WTC11 (cell line): ENCODE data around the gene TMEM269. TPM values are rescaled to one million over a fixed set of nuclear protein-coding genes. Genes with fewer than 3 reads are reported as not detected.

ENCODE experiments used
- ATAC-seq: fragments of 200-7000 bp; cut with Tn5 transposase; 2 replicates; pipeline ENCODE4 v1.10.0; 2021; ENCODE audit warnings: mild to moderate bottlenecking, moderate library complexity
- CTCF ChIA-PET: fragments of 300-600 bp; sonication (Branson Sonifier 250); formaldehyde crosslinking; loops from one replicate; lab custom pipeline; 2021; ENCODE audit warnings: antibody characterized with exemption; lab: Charles Lee
- POLR2A ChIA-PET: fragments of 350-600 bp; sonication (Branson Sonifier 250); formaldehyde crosslinking; loops from one replicate; lab custom pipeline; 2021; ENCODE audit warnings: antibody characterized with exemption; lab: Charles Lee
- DNase-seq: peaks from one replicate; pipeline ENCODE4 v3.0.0; 2021; ENCODE audit warnings: low spot score
- H3K27ac Mint-ChIP-seq: 2 replicates; pipeline ENCODE4 v1.8.0; 2021; ENCODE audit warnings: mixed read lengths
- H3K27me3 Mint-ChIP-seq: 2 replicates; pipeline ENCODE4 v1.8.0; 2021; ENCODE audit warnings: low read depth, mild to moderate bottlenecking, moderate library complexity, mixed read lengths
- H3K36me3 Mint-ChIP-seq: 2 replicates; pipeline ENCODE4 v1.8.0; 2021; ENCODE audit warnings: mixed read lengths
- H3K4me1 Mint-ChIP-seq: 2 replicates; pipeline ENCODE4 v1.8.0; 2022; ENCODE audit warnings: mixed read lengths
- H3K4me3 Mint-ChIP-seq: 2 replicates; pipeline ENCODE4 v1.8.0; 2021; ENCODE audit warnings: mild to moderate bottlenecking, moderate library complexity, mixed read lengths
- H3K9me3 Mint-ChIP-seq: 2 replicates; pipeline ENCODE4 v1.8.0; 2021; ENCODE audit warnings: mixed read lengths
- ARID4B ChIP-seq: sonication (generic); formaldehyde crosslinking; IDR thresholded peaks from 2 replicates; pipeline ENCODE4 v1.8.0; 2023; ENCODE audit warnings: missing genetic modification reagents, mild to moderate bottlenecking, borderline replicate concordance
- ATF3 ChIP-seq: sonication (generic); formaldehyde crosslinking; conservative IDR thresholded peaks from 2 replicates; pipeline ENCODE4 v1.8.1; 2022; ENCODE audit warnings: mild to moderate bottlenecking, missing genetic modification reagents
- CREB1 ChIP-seq: sonication (generic); formaldehyde crosslinking; IDR thresholded peaks from 2 replicates; pipeline ENCODE4 v1.8.0; 2023; ENCODE audit warnings: mild to moderate bottlenecking, missing genetic modification reagents
- CREM ChIP-seq: sonication (generic); formaldehyde crosslinking; IDR thresholded peaks from 2 replicates; pipeline ENCODE4 v1.8.1; 2022; ENCODE audit warnings: mild to moderate bottlenecking, missing genetic modification reagents, moderate library complexity
- FOXK1 ChIP-seq: sonication (generic); formaldehyde crosslinking; IDR thresholded peaks from 2 replicates; pipeline ENCODE4 v1.8.0; 2022; ENCODE audit warnings: mild to moderate bottlenecking, moderate library complexity, missing genetic modification reagents
- GRHL2 ChIP-seq: fragments of 250-450 bp; sonication (Bioruptor Pico); IDR thresholded peaks from 2 replicates; pipeline ENCODE4 v1.8.0; 2022; ENCODE audit warnings: mild to moderate bottlenecking, moderate library complexity; ENCODE audit not compliant: insufficient replicate concordance, severe bottlenecking
- IRF1 ChIP-seq: sonication (generic); formaldehyde crosslinking; IDR thresholded peaks from 2 replicates; pipeline ENCODE4 v1.8.0; 2023; ENCODE audit warnings: missing genetic modification reagents
- JUN ChIP-seq: sonication (generic); formaldehyde crosslinking; IDR thresholded peaks from 2 replicates; pipeline ENCODE4 v1.8.0; 2023; ENCODE audit warnings: mild to moderate bottlenecking, missing genetic modification reagents
- NFATC4 ChIP-seq: fragments of 250-450 bp; sonication (Bioruptor Pico); IDR thresholded peaks from 2 replicates; pipeline ENCODE4 v1.9.0; 2021; ENCODE audit warnings: mild to moderate bottlenecking
- NFE2L1 ChIP-seq: sonication (generic); formaldehyde crosslinking; IDR thresholded peaks from 2 replicates; pipeline ENCODE4 v1.8.1; 2023; ENCODE audit warnings: missing genetic modification reagents
- NR1H2 ChIP-seq: sonication (generic); formaldehyde crosslinking; IDR thresholded peaks from 2 replicates; pipeline ENCODE4 v1.9.0; 2021; ENCODE audit warnings: mild to moderate bottlenecking, moderate library complexity, missing genetic modification reagents
- RELA ChIP-seq: sonication (generic); formaldehyde crosslinking; IDR thresholded peaks from 2 replicates; pipeline ENCODE4 v1.8.1; 2022; ENCODE audit warnings: missing genetic modification reagents, mild to moderate bottlenecking, borderline replicate concordance
- SOX15 ChIP-seq: fragments of 250-450 bp; sonication (Bioruptor Pico); IDR thresholded peaks from 2 replicates; pipeline ENCODE4 v1.9.0; 2021; ENCODE audit warnings: mild to moderate bottlenecking
- USF2 ChIP-seq: sonication (generic); formaldehyde crosslinking; IDR thresholded peaks from 2 replicates; pipeline ENCODE4 v1.8.1; 2023; ENCODE audit warnings: mild to moderate bottlenecking, missing genetic modification reagents, moderate library complexity
- ZMAT4 ChIP-seq: fragments of 250-450 bp; sonication (Bioruptor Pico); IDR thresholded peaks from 2 replicates; pipeline ENCODE4 v1.9.0; 2021; ENCODE audit warnings: mild to moderate bottlenecking
- ZNF232 ChIP-seq: sonication (generic); formaldehyde crosslinking; IDR thresholded peaks from 2 replicates; pipeline ENCODE4 v1.8.0; 2022; ENCODE audit warnings: mild to moderate bottlenecking, missing genetic modification reagents
- total RNA-seq: library from RNA; stranded (reverse); gene quantifications from 3 replicates; pipeline ENCODE4 v1.2.3, GENCODE V29; 2021

The TMEM269 gene
- total RNA-seq, 1 experiment from 2014 or later: 0.57 TPM

GRCh38 chr1:42788021-42788420 is 3.2 kb downstream of the TMEM269 start (continued):
- TF ChIP-seq ARID4B (CRISPR knock-in tag): no peak
- TF ChIP-seq RELA (CRISPR knock-in tag): no peak

- DNase-seq (no peak), ATAC-seq (no peak)
- CTCF ChIA-PET: interaction anchor here (1.3 kb wide), 1 partner anchor 52 kb away, joined by 3 read pairs; the partner anchor contains the start of gene ZNF691
- Mint-ChIP-seq H3K27ac (no peak overlapping the region), H3K4me1 (no peaks in the 10 kb centered on the region), H3K36me3 (no peaks in the 10 kb centered on the region), H3K9me3 (no peaks in the 10 kb centered on the region), H3K4me3 (no peak overlapping the region), H3K27me3 (no peaks in the 10 kb centered on the region; the same call in none of the 2 replicates)
- TF ChIP-seq NFE2L1 (CRISPR knock-in tag) (no peak), ZNF232 (no peak)
- POLR2A ChIA-PET: no interaction called here
Measured at GRCh38 chr1:42793824-42794223, 9.0 kb downstream of the TMEM269 start.

- no peak overlapping the region for H3K4me3 Mint-ChIP-seq
- no peak overlapping the region for H3K27ac Mint-ChIP-seq
- no peak for TF ChIP-seq GRHL2 (CRISPR knock-in tag)
- TF ChIP-seq USF2 (CRISPR knock-in tag): no peak
- TF ChIP-seq SOX15 (CRISPR knock-in tag): no peak
- TF ChIP-seq, all 79 proteins: peak for 0
- Mint-ChIP-seq H3K4me1 (no peaks in the 10 kb centered on the region), H3K27me3 (no peaks in the 10 kb centered on the region; the same call in none of the 2 replicates), H3K9me3 (peaks cover 6% of the 10 kb centered on the region; the same call in 1 of the 2 replicates), H3K36me3 (no peaks in the 10 kb centered on the region)
- ChIA-PET POLR2A (no interaction called here), CTCF (no interaction called here)
- no peak for DNase-seq
- no peak for ATAC-seq
Measured at GRCh38 chr1:42797414-42797813, 12.6 kb downstream of the TMEM269 start.

GRCh38 chr1:42797979-42798378 is 13.2 kb downstream of the TMEM269 start:
- TF ChIP-seq FOXK1 (CRISPR knock-in tag) (no peak), JUN (no peak)
- TF ChIP-seq, all 79 proteins: peak for 0
- Mint-ChIP-seq H3K9me3 (peaks cover 6% of the 10 kb centered on the region), H3K27me3 (no peaks in the 10 kb centered on the region; the same call in none of the 2 replicates), H3K36me3 (no peaks in the 10 kb centered on the region), H3K4me3 (no peak overlapping the region), H3K4me1 (no peaks in the 10 kb centered on the region), H3K27ac (no peak overlapping the region)
- POLR2A ChIA-PET: no interaction called here
- CTCF ChIA-PET: interaction anchor here (0.5 to 1.0 kb wide), 2 partner anchors 10 to 82 kb away, joined by 3 to 4 read pairs; no protein-coding TSS in a partner anchor
- no peak for ATAC-seq
- no peak for DNase-seq

GRCh38 chr1:42801832-42802473 is 17.2 kb downstream of the TMEM269 start:
- ChIA-PET CTCF (no interaction called here), POLR2A (no interaction called here)
- peaks cover 33% of the 10 kb centered on the region for H3K36me3 Mint-ChIP-seq
- ATAC-seq (no peak), DNase-seq (no peak)
- peaks cover 36% of the 10 kb centered on the region for H3K9me3 Mint-ChIP-seq
- no peaks in the 10 kb centered on the region for H3K4me1 Mint-ChIP-seq
- H3K27me3 Mint-ChIP-seq: no peaks in the 10 kb centered on the region
- TF ChIP-seq CREB1 (CRISPR knock-in tag): no peak
- TF ChIP-seq ZMAT4 (CRISPR knock-in tag): no peak
- TF ChIP-seq IRF1 (CRISPR knock-in tag): no peak
- TF ChIP-seq NFATC4 (CRISPR knock-in tag): no peak
- TF ChIP-seq NR1H2 (CRISPR knock-in tag): no peak
- no peak for TF ChIP-seq ATF3 (CRISPR knock-in tag)
- no peak for TF ChIP-seq USF2 (CRISPR knock-in tag)
- no peak for TF ChIP-seq CREM
- H3K27ac Mint-ChIP-seq: no peak overlapping the region
- H3K4me3 Mint-ChIP-seq: no peak overlapping the region
